ENCODE measurements around the gene CBFA2T3.

CBFA2T3 gene

DNA sequence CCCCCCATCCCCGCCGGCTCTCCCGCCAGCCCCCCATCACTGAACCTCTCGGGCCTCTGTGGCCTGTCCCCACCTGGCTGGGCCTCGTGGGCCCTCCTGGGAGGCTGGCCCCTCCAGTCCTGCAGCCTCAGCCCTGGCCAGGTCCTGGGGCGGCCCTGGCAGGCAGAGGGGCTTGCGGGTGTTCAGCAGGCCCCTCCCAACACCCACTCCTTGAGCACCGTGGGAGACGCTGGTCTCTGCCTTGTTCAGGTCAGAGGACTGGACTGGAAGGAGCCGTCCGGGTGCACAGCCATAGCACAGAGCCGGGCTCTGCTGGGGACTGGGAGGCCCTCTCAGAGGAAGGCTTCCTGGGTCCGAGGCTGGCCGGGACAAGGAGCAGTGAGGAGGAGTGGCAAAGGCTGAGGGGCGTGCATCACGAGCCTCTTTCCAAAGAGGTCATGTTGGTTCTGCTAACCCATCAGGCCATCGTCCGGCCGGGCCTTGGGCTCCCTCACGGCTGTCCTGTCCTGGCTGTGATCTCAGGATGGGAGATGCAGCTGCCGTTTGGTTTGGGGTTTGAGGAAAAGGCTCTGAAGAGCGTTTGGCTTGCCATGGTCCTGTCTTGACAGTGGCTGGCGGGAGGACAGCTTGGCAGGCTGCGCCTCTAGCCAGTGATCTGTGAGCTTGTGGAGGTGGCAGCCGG is 104.2 kb downstream of the CBFA2T3 start:
- DNase-seq: no peak

DNA sequence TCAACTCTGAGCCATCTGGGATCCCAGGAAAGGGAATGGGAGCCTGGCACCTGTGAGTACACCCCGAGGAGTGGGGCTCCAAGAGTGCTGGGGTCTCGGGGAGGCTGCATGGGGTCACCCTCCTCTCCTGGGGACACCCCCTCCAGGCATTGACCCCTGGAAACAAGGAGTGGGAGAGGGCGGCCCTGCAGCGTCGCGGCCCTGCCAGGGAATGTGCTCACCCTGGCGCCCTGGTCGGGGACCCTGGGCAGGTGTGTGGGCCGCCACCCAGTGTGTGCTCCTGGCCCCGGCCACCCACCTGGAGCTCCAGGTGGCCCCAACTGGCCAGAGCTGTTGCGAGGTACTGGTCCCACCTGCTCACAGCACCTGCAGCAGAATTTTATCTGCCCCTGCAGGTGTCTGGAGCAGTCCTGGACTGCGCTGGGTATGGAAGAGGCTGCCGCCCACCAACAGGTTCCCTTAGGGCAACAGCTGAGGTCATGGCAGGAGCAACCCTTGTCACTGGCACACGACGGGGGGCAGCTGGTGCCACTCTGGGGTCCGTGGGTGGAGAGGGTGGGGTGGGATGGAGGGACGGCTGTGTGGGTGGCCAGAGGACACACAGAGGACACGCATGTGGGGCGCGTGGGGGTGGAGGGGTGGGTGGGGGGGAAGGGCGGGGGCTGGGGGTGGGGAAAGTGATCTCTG is 105.1 kb downstream of the CBFA2T3 start:
- DNase-seq: no peak

- DNase-seq: no peak
Observed at GRCh38 chr16:88871349-88871702, 105.7 kb downstream of the CBFA2T3 start.

- DNase-seq: no peak
Observed at GRCh38 chr16:88870608-88871348, 106.2 kb downstream of the CBFA2T3 start.

- no peak for DNase-seq
Observed at GRCh38 chr16:88869673-88869980, 107.4 kb downstream of the CBFA2T3 start.

GRCh38 chr16:88868974-88869672 is 107.9 kb downstream of the CBFA2T3 start:
- no peak for DNase-seq

DNA sequence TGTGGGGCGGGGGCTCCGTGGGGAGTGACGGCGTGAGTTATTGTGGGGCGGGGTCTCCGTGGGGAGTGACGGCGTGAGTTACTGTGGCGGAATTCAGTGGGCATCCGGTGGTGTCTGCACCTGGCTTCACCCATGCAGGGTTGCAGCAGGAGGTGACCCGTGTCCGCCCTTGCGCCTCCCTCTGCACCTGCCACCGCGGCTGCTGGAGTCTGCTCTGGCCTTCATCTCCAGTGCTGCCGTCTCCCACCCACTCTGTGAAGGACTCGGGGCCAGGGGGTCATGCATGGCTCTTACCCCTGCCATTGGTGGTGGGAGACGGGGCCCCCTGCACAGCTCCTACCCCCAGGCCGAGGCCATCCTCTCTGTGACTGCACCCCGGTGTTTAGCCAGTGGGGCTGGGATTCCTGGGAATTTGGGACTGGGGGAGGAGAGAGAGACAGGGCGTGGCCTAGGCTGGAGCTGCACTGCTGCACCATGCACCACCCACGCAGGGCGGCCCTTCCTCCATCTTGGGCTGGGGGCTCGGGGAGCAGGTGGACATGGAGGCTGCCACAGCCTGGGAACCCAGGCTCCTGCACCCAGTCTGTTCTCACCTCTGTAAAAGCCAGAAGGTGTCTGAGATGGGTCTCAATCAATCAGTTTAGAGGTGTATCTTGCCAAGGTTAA is 109.3 kb downstream of the CBFA2T3 start:
- no peak for DNase-seq

DNA sequence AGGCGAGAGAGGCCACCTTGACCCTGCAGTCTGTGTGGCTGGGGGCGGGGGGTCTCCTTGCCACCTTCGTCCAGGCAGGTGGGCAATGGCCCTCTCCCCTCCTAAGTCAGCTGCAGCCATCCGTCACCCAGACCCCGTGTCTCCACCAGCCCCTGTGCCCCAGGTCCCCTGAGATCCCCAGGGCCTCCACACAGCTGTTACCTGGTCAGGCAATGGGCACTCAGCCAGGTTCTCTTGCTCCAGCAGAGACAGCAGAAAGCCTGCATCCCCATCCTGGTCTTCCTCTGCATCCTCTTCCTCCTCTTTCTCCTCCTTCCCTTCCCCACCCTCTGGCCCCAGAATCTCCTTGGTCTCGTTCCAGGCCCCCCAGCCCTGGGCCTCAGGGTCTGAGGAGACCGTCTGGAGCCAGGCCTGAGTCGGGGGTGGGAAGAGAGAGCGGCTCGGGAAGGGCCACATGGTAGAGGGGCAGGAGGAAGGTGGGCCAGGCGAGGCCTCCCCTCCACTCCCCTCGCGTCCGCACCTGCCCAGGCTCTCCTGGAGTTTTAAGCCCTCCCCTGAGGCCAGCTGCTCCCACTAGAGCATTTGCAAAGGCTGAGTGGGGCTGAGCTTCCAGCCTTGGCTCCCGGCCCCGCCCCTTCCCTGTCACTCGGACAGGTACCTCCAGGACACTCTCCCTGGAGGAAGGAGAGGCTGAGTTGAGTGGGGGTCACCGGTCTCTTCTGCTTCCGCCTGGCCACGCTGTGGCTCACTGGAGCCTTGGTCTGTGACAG is 110.7 kb downstream of the CBFA2T3 start, which contains the start of gene PABPN1L:
PABPN1L (minus strand) TSS at position 510 of the 770 bp plus-strand sequence; CDS start at position 456, 54 bp downstream.
- no peak for DNase-seq

DNA sequence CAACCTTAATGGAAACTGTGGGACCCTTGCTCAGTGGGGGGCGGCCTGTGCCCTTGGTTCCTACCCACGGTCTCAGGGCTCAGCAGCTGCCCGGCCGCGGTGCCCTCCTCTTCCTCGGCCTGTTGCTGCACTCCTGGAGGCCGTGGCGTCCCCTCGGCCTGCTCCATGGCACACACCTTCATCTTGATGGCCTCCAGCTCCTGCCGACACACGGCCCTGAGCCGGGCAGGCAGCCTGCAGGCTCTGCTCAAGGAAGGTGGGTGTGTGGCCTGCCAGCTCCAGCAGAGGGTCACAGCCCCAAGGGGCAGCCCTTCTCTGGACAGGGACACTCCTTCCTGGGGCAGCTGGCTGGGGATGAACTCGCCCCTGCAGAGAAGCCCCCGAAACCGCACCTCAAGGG is 111.3 kb downstream of the CBFA2T3 start:
- no peak for DNase-seq

- DNase-seq: no peak
Observed at GRCh38 chr16:88865310-88865709, 111.7 kb downstream of the CBFA2T3 start.

DNA sequence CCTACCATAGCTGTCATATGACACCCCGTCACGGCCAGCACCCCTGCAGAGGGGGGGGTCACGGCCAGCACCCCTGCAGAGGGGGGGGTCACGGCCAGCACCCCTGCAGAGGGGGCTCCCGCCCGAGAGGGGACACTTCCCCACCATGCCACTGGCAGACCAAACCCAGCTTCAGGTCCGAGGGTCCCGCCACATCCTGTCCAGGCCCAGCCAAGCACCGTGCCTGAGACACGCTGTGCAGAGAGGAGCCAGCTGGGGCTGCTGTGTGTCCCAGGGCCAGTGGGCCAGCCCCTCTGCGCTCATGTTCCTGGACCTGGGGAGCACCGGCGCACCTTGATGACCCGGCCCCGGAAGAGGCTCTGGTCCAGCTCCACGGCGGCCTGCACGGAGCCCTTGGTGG is 112.5 kb downstream of the CBFA2T3 start:
- no peak for DNase-seq

DNA sequence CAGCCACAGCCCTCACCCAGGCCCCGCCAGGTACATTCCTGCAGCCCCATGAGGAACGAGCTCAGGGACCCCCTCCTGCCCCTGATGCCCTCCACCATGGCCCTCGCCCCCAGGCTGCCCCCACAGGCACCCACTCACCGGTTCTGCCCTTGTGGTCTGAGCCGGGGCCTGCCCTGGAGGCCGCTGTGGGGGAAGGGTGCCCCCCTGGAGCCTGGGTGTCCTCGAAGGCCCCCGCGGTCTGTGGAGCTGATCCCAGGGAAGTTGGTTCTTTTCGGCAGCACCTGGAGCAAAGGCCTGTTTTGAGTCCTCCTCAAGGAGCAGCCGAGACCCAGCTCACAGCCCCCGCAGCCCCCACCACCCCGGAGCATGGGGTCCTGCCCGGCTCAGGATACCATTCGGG is 112.9 kb downstream of the CBFA2T3 start:
- no peak for DNase-seq

DNA sequence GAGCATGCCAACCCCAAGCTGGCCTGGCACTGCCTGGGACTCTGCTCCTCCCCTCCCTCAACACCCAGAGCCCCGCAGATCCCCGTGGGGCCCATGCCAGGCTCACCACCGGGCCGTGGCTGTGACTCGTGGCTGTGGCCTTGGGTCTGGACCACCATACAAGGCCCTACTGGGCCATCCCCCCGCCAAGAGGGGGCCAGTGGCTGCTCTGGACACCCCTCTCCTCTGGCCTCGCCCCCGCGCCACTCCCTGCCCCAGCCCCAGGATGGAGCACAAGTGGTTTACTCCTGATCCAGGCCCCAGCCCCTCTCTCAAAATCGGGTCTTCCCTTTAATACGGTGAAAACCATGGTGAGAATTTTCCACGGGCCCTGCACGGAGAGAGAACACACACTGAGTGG is 113.6 kb downstream of the CBFA2T3 start:
- no peak for DNase-seq

DNA sequence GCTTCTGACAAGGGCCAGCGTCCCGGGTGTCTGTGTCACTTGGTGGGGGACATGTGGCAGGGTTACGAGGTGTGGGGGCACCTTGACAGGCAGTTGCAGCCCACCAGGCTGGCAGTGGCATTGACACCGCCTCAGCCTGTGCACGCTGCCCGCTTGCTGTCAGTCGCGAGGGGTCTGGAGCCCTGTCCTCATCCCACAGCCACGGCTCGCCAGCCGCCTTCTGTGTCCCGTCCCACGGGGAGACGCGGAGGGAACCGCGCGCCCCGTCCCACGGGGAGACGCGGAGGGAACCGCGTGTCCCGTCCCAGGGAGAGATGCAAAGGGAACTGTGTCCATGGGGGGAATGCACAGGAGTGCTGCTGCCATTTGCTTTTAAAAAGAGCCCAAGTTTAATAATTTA is 114.0 kb downstream of the CBFA2T3 start:
- no peak for DNase-seq

DNA sequence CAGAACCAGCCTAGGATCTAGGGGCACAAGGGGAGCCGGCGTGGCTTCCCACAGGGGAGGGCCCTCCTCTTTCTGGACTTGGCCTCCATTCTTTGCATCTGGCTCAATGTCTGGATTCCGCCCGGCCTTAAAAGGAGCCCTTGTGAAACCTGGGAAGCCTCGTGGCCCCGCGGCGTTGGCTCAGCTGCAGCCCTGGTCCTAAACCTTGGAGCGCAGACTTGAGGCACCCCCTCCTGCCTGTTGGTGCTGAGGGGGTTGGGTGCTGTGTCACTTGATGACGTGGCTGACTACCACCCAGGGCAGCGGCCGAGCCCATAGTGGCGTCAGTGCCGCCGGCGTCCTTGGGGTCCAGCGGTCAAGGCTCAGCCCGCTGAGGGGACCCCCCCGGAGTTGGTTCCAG is 115.6 kb downstream of the CBFA2T3 start:
- DNase-seq: no peak

- DNase-seq: no peak
Observed at GRCh38 chr16:88859381-88860091, 117.5 kb downstream of the CBFA2T3 start.

GRCh38 chr16:88857728-88858339 is 119.2 kb downstream of the CBFA2T3 start:
- peak; percentile 66 for DNase-seq

DNA sequence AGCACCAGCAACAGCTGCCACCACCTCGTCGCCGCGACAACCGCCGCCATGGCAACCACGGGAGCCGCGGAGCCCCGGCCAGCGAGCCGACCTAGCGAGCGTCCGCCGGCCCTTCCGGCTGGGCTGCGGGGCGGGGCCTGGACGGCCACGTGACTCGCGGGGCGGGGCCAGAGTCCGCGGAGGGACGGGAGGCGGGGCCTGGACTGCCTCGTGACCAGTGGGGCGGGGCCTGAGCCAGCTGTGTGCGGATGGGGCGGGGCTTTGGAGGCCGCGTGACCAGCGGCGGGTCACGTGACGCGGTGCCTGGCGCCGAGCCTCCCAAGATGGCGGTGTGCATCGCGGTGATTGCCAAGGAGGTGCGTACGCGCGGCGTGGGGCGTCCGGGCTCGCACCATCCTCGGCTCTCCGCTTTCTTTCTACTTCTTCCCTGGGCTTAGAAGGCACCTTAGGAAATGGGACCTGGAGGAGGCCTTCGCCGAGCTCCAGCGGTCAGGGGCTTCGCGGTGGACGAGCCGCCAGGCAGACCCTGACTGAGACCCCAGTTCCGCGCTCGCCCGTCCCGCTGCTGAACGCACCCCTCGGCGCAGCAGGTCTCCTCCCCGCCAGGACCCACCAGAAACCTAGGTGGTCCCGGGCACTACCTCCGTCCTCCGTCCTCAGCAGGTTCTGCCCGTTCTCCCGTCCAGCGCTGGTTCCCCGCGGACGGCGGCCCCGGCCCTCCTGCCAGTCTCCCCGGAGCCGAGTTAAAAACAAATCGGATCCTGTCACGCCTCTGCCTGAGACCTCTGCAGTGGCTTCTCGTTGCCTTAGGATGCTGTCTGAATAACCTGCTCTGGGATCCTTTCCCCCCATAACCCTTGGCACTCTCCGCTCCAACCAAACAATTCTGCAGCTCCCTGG is 119.9 kb downstream of the CBFA2T3 start, which contains the start of the genes GALNS and TRAPPC2L:
GALNS (minus strand) TSS at position 120 of the 900 bp plus-strand sequence; CDS start at position 50, 70 bp downstream.
TRAPPC2L (plus strand) TSS at position 300 of the 900 bp plus-strand sequence; CDS start at position 324, 24 bp downstream.
- peak; percentile 95 for DNase-seq

DNA sequence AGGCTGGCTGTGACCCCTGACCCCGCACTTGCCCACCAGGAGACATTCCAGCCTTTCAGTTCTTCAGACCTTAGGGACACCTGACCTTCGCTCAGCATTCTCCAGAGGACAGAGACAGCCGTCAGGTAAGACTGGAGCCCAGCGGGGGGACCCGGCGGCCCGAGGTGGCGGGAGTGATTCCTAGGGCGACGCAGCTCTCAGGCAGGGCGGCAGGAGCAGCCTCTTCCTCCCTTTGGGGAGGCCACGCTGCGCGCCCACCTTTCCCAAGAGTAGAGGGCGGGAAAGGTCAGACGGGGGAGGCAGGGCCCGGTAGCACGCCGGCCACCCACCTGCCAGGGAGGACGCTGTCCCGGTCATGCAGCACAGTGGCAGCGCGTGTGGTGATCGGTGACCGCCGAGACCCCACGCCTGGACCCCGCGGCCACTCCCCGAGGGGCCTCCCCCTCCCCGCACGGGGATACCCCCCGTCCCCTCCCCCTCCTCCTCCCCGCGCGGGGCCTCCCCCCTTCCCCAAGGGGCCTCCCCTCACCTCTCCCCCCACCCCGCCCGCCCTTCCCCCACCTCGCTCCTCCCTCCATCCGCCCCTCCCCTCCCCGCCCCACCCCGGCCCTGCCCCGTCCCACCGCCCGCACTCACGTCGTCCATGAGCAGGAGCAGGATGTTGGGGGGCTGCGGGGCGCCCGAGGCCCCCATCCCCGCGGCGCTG is 120.7 kb downstream of the CBFA2T3 start:
- no peak for DNase-seq
